RWPE2 (cell line): ENCODE measurements around the gene MOGAT2.

Source experiments
- ATAC-seq: fragments of 200-7000 bp; cut with Tn5 transposase; 3 replicates; pipeline ENCODE4 v1.9.1; 2021; ENCODE audit warnings: low read depth
- DNase-seq: peaks from one replicate; pipeline ENCODE4 v3.0.0-alpha.2; 2020; ENCODE audit warnings: low spot score
- H3K27ac ChIP-seq: fragments of 450-650 bp; 2 replicates; pipeline ENCODE4 v1.5.1; 2017; ENCODE audit warnings: mild to moderate bottlenecking; ENCODE audit not compliant: poor library complexity, severe bottlenecking
- H3K27me3 ChIP-seq: fragments of 250-450 bp; sonication (Bioruptor Pico); 2 replicates; pipeline ENCODE4 v1.5.1; 2021; ENCODE audit warnings: mild to moderate bottlenecking, moderate library complexity; ENCODE audit not compliant: insufficient read depth, poor library complexity, severe bottlenecking
- H3K36me3 ChIP-seq: fragments of 250-450 bp; sonication (Bioruptor Pico); 2 replicates; pipeline ENCODE4 v1.5.1; 2020; ENCODE audit warnings: low read depth, mild to moderate bottlenecking, moderate library complexity
- H3K4me1 ChIP-seq: fragments of 250-450 bp; sonication (Bioruptor Pico); 2 replicates; pipeline ENCODE4 v1.5.1; 2021; ENCODE audit warnings: mild to moderate bottlenecking, moderate library complexity; ENCODE audit not compliant: insufficient read depth, poor library complexity, severe bottlenecking
- H3K4me3 ChIP-seq: fragments of 250-450 bp; sonication (Bioruptor Pico); 2 replicates; pipeline ENCODE4 v1.5.1; 2021; ENCODE audit warnings: mild to moderate bottlenecking, moderate library complexity; ENCODE audit not compliant: severe bottlenecking
- H3K9me3 ChIP-seq: fragments of 250-450 bp; sonication (Bioruptor Pico); 2 replicates; pipeline ENCODE4 v1.5.1; 2021; ENCODE audit warnings: mild to moderate bottlenecking, moderate library complexity; ENCODE audit not compliant: severe bottlenecking
- CTCF ChIP-seq: fragments of 450-650 bp; IDR thresholded peaks from one replicate; pipeline ENCODE4 v1.5.1; 2017; ENCODE audit warnings: mild to moderate bottlenecking, moderate library complexity; ENCODE audit not compliant: poor library complexity, severe bottlenecking

The MOGAT2 gene

GRCh38 chr11:75725547-75726320 is 8.1 kb downstream of the MOGAT2 start:
- no peak overlapping the region for H3K4me3 ChIP-seq
- TF ChIP-seq CTCF: no peak
- DNase-seq (no peak), ATAC-seq (no peak)
- H3K36me3 ChIP-seq: no peaks in the 10 kb centered on the region
- no peak overlapping the region for H3K27ac ChIP-seq
- H3K4me1 ChIP-seq: no peaks in the 10 kb centered on the region
- no peaks in the 10 kb centered on the region for H3K27me3 ChIP-seq
- no peaks in the 10 kb centered on the region for H3K9me3 ChIP-seq

GRCh38 chr11:75728992-75729391 is 11.4 kb downstream of the MOGAT2 start:
- no peak for TF ChIP-seq CTCF
- no peaks in the 10 kb centered on the region for H3K27me3 ChIP-seq
- no peak for DNase-seq
- no peaks in the 10 kb centered on the region for H3K36me3 ChIP-seq
- H3K27ac ChIP-seq: no peak overlapping the region
- H3K4me1 ChIP-seq: no peaks in the 10 kb centered on the region
- ATAC-seq: no peak
- no peak overlapping the region for H3K4me3 ChIP-seq
- H3K9me3 ChIP-seq: no peaks in the 10 kb centered on the region

GRCh38 chr11:75731095-75731494 is 13.5 kb downstream of the MOGAT2 start:
- Histone ChIP-seq H3K4me3 (no peak overlapping the region), H3K27ac (no peak overlapping the region), H3K36me3 (no peaks in the 10 kb centered on the region), H3K27me3 (no peaks in the 10 kb centered on the region), H3K9me3 (no peaks in the 10 kb centered on the region), H3K4me1 (no peaks in the 10 kb centered on the region)
- no peak for ATAC-seq
- TF ChIP-seq CTCF: no peak
- DNase-seq: no peak

- Histone ChIP-seq H3K36me3 (no peaks in the 10 kb centered on the region), H3K27me3 (no peaks in the 10 kb centered on the region), H3K9me3 (no peaks in the 10 kb centered on the region), H3K27ac (no peak overlapping the region), H3K4me3 (no peak overlapping the region), H3K4me1 (no peaks in the 10 kb centered on the region)
- DNase-seq: no peak
- no peak for TF ChIP-seq CTCF
- no peak for ATAC-seq
Observed at GRCh38 chr11:75733071-75733430, 15.4 kb downstream of the MOGAT2 start.

GRCh38 chr11:75733431-75734107 is 15.9 kb downstream of the MOGAT2 start:
- H3K27me3 ChIP-seq: no peaks in the 10 kb centered on the region
- no peaks in the 10 kb centered on the region for H3K9me3 ChIP-seq
- H3K27ac ChIP-seq: no peak overlapping the region
- no peak for TF ChIP-seq CTCF
- no peak for DNase-seq
- no peak for ATAC-seq
- no peak overlapping the region for H3K4me3 ChIP-seq
- H3K36me3 ChIP-seq: no peaks in the 10 kb centered on the region
- H3K4me1 ChIP-seq: no peaks in the 10 kb centered on the region
